ENCODE measurements around the gene TEX26.

TEX26 gene

DNA sequence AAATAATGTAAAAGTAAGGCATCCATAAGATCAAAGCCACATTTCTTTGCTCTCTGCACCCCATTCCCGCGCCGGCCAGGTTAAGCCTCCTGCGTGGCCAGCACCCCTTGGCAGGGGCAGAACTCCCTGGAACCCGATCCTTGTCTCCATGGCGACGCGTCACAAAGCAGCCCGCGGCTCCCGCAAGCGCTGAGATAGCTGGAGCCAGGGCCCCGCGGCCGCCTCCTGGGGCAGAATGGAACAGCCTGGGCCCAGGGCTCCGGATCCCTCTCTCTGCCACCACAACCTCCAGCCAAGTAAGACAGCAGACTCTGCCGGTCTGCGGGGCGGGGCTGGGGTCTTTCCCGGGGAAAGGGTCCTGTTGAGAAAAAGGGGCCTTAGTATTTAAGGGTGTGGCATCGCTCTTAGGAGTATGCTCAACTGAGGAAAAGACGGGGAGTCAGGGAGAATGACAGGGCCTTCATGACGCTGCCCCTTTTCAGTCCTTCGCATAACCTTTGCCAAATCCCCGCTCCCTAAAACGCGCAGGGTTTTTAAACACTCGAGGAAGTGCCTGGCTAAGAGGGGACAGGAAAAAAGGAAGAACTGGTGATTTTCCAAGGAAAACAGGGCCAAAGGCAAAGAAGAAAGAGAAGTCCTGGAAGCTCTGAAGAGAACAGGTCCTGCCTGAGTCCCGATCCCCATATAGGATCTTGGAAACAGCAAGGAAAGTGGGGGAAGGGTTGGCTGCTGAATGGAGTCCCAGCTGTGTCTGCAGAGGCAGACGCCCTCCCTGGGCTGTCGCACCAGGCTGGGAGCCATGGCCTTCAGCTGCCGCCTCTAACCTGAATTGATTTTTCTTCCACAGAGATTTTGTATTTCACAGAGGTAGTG, at the start of gene TEX26:
Gene TEX26, plus strand, starts transcription at position 176 of the 873 bp plus-strand sequence. Its CDS starts 60 bp downstream, at position 236.
- no peak for DNase-seq

DNA sequence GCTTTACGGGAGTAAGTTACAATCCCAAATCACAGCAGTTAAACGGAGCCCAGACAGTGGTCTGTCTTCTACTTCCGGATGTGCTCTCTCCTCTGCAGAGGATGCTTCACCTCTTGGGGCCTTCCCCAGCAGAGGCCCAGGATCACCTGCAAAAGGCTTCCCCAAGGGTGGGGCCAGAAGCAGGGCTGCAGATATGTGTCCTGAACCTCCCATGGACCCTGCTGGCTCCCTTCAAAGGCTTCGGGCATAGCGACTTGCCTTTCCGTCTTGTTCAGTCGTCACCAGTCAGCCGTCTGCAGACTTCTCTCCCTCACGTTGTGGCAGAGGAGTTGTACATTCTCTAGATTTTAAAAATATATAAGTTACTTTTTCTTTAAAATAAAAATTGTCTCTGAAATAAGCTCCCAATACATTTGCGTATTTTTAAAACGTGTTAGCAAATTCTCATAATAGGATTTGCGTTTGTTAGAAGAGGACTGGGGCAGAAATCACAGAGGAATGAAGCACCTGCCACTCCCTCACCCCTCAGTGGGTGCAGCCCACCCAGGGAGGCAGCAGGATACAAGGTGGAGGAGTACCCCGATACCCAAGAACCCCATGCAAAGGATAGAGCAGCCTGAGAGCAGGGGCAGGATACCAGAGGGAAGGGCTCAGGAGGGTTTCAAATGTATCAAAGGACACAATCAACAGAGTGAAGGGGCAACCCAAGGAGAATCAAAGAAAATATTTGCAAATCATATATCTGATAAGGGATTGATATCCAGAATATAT, 49.3 kb upstream of the TEX26 start:
- DNase-seq: no peak

DNA sequence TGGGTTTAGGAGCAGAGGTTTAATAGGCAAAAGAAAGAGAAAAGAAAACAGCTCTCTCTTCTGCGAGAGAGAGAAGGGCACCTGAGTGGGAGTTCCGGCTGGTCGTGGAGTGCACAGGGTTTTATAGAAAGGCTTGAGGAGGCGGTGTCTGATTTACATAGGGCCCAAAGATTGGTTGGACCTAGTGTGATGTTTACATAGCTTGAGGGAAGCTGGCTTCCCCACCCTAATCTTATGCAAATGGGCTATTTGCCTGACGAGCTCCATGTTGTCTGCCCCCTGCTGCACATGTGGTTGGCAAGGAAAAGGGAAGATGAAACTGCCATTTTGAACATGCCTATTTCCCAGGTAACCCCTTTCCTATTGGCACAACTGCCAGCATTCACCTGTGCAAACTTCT, 47.9 kb upstream of the TEX26 start:
- no peak for DNase-seq

DNA sequence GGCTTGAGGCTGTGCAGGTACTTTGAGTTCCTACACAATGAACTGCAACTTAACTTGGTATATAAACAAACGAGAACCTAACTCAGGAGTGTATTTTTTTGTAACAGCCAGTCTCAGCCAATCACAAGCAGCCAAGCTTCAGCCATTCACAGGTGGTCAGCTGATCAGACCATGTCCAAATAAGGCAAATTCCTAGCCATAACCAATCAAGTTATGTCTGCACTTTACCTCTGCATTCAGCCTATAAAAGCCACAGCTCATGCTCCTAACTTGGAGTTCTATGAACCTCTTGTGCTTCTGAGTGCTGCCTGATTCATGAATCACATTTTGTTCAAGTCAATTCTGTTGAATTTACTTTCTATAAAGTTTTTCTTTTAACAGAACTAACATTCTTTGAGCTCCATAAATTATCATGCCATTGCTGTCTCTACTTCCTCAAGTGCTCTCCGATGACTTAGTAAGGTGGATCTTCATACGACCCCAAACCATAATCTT, 43.2 kb upstream of the TEX26 start:
- DNase-seq: no peak

DNA sequence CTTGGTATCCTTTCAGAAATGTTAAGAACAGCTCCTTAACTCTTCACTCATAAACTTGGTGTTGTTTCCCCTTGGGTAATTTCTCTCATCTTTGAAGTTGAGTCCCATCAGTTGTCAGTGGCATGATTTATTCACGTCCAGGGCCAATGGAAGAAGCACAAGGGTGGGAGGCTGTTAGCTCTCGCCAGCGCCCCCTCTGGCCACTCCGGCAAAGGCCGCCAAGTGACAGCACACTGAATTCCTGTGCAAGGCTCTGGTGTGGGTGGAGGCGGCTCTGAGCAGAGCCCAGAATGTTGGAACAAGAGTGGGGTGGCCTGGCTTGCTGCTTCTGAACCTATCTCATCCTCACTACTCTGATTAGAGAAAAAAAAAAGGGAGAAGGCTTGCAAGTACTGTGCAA, 39.5 kb upstream of the TEX26 start:
- no peak for DNase-seq

DNA sequence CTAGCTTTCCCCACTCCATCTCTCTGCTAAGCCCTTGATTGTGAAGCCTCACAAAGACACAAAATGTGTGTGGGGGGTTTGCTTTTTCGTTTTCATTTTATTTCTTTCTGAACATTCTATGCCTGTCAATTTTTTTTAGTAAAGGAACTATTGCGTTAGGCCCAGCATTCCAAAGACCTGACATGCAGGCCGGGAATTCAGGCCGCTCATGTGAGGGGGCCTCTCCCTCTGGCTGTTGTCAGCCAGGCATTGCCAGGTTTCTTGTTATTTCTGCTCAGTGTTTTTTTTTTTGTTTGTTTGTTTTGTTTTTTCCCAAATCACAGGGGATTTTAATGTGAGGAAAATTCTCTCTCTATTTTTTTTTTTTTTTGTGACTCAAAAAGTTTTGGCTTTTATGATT, 36.7 kb upstream of the TEX26 start:
- no peak for DNase-seq

DNA sequence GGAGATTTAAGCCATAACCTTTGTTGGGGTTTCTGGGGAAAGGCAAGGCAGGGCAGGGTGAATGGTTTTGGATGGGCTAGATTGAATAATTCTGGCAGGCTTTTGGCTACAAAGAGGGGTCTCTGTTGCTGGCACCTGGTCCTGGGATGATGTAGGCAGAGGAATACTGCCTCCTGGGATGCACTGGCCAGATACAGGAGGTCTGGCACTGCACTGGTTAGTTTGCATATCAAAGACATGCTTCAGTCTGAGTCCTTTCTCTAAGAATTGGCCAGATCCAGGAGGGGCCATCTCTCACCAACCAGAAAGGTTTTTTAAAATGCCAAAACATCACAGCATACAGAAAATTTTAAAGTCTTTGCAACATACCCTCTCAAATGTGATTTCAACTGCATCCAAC, 34.4 kb upstream of the TEX26 start:
- no peak for DNase-seq

DNA sequence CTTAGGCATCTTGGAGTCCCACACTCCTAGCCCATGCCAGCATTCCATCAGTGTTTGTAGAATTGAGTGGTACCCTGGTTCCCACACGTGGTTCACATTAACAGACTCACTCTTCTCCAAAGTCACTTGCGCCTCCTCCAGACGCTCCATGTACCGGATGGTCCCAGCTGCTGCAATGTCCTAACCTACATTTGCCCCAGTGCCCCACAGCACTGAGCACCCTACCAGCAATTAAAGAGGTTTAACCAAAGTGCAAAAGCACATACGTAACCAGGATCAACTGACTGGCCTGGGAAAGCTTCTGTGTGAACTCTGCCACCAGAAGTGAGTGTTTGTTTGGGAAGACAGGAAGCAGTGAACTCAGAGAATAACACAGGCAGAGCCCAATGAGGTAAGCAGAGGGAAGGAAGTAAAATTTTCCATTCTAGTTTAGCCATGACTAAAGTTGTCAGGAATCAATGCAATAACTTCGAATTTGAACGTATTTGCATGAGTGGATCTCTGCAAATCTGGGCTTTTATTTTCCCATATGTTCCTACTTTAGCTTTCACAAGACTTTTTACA, 33.7 kb upstream of the TEX26 start:
- DNase-seq: no peak

DNA sequence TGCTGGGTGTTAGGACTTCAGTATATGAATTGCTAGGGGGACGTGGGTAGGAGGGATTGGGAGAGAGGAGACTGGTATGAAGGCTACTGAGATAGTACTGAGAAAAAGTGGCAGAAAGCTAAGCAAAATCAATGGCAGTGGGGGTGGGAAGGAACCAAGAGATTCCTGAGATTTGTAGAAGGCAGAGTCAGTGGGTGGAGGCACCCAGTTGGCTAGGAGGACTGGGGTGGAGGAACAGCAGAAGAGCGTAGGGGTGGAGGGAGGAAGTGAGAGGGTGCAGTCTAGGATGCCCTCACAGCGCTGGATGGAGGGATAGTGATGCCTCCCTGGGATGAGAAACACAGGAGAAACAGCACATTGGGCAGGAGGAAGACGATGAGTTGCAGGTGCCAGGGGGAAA, 32.0 kb upstream of the TEX26 start:
- DNase-seq: no peak

DNA sequence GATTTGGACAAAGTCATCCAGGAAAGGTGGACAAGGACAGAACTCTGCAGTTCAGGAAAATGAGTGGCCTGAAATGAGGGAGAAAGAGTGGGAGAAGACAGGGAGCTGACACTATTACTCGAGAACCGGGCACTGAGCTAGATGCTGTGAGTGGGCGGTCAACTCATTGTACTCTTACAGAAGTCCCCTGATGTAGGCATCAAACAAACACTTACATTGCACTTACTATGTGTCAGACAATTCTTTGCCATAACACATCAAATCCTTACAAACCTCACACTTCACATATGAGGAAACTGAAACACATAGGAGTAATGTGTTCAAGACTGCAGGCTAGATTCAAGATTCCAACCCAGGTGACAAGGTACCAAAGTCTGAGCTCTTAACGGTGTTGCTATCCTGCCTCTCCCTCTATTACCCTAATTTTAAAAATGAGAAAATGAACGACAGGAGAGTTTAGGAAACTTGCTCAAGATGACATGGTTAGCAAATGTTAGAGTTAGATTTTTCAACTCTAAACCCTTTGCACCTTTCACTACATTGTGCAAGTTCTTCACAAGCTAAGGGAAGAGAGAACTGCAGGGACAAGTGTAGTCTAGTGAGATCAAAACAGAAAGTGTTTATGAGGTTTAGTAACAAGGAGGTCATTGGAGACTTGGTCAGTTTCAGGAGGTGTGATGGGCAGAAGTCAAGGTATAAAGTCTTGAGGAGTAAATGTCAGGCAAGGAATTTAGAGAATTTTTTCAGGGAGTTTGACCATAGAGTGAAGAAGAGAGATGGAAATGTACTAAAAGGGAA, 31.3 kb upstream of the TEX26 start:
- no peak for DNase-seq

DNA sequence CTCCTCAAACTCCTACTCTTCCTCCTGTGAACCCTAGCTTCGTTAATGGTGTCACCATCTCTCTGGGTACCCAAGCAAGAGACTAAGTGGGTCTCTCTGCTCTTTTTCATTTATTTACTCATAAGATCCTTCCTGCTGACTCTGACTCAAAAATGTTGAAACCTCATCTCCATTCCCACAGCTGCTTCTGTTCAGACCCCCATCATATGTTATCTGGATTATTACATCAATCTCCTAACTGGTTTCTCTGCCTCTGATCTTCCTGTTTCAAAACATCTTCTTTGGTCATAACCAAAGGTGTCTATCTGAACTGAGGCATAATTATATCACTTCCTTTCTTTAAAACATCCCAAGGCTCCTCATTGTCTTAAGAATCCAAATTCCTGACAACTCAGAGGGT, 28.4 kb upstream of the TEX26 start:
- DNase-seq: no peak

DNA sequence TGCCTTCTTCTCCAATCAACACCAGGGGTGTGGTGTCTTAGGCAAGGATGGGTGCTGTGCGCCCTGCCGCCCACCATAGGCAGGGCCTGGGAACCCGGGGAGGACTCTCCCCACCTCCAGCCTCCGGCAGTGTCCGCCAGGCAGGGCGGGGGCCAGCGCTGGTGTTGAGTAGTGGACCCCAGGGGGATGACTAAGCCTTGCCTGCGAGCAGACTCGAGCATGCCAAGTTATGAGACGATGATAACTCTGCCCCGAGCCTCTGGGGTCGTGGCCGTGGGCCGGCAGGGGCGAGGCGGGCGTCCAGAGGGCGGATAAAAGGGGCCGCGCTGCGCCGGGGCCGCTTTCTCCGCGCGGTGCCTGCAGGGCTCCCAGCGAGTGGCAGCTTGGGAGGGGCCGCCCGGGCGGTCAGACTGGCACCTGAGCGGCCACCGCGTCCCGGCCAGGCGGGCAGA, 26.5 kb upstream of the TEX26 start, which contains the start of gene MEDAG:
Gene MEDAG, plus strand, starts transcription at position 340 of the 452 bp plus-strand sequence. CDS start 245 bp downstream, outside the sequence.
- DNase-seq: no peak

DNA sequence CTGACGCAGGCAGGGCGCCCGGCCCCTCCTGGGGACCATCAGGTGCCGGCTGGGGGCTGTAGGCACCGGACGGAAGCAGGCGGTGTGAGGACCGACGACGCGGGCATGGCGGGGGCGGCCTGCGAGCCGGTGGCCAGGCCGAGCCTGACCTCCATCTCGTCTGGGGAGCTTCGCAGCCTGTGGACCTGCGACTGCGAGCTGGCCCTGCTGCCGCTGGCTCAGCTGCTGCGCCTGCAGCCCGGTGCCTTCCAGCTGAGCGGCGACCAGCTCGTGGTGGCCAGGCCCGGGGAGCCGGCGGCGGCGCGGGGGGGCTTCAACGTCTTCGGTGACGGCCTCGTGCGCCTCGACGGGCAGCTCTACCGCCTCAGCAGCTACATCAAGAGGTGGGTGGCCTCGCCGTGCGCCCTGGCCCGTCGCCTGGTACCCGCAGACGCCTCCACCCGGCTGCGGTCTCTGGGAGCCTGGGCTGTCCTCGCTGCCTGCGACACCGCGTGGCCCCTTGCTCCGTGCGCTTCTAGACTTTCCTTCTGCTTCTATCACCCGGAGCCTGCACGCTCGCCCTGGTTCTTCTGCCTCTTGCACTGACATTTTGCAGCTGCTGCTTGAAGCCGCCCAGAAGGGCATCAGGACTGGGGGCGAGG, 25.9 kb upstream of the TEX26 start:
- DNase-seq: no peak

DNA sequence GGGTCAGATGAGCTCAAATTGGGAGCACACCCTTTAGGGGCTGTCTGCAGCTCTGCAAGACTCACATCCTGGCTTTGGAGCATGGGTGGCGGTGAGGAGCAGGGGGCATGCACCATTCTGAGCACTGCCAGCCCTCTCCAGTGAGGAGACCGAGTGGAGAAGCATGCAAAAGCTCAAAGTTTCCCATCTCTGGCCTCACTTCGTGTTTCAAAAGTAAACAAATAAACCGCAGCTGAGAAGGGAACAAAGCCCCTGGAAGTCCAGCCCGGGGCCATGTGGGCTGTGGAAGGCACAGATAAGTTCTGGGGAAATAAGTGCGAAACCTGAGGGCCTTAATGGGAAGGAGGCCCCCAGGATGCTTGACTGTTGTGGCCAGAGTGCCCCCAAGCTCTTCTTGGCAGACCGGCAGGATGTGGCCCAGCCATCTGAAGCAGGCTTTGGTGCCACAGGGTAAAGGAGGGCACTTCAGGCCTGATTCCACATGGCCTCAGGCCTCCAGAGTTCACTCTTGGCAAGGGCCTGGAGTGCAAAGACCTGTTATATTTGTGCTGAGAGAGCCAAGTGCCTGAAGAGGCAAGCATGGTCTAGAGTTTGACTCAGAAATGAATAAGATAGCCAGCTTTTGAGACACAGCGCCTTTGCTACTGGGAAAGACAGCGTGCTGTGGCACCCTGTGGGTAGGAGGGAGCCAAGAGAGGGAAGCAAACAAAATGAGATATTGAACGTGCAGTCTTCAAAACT, 25.2 kb upstream of the TEX26 start:
- DNase-seq: no peak

DNA sequence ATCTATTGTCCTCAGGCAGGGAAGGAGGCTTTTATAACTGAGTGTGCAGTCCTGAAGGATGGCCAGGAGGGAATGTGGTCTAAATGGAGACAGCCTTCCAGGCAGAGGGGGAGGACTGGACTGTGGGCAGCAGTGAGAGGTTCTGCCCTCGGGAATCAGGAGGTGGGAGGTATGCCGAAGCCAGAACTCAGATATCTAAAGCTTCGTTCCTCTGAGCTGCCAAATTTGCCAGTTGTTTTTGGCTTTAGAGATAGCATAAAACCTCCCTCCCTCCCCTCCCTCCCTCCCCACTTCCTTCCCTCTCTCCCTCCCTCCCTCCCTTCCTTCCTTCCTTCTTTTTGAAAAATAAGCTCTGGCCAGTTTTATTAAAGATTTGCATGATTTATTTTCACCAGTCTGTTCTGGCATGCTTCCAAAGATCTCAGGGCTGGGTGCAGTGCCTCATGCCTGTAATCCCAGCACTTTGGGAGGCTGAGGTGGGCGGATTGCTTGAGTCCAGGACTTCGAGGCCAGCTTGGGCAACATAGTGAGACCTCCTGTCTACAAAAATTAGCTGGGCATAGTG, 24.0 kb upstream of the TEX26 start:
- no peak for DNase-seq

DNA sequence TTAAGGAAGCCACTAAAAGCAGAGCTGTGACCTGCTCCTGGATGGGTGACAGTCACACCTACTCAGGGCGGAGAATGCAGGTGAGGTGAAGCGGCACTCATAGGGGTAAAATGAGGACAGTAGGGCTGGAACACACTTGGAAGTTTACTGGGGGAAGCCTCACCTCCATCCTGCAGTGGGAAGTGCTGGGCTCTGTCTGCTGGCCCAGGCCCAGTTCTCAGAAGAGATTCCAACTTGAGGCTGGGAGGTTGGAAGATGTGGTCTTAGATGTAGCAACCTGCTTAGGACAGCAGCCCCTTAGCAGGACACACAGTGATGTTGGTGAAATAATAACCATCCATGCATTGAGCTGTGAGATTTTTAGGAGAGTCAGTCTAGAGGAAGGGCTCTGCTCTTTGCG, 21.8 kb upstream of the TEX26 start:
- no peak for DNase-seq

DNA sequence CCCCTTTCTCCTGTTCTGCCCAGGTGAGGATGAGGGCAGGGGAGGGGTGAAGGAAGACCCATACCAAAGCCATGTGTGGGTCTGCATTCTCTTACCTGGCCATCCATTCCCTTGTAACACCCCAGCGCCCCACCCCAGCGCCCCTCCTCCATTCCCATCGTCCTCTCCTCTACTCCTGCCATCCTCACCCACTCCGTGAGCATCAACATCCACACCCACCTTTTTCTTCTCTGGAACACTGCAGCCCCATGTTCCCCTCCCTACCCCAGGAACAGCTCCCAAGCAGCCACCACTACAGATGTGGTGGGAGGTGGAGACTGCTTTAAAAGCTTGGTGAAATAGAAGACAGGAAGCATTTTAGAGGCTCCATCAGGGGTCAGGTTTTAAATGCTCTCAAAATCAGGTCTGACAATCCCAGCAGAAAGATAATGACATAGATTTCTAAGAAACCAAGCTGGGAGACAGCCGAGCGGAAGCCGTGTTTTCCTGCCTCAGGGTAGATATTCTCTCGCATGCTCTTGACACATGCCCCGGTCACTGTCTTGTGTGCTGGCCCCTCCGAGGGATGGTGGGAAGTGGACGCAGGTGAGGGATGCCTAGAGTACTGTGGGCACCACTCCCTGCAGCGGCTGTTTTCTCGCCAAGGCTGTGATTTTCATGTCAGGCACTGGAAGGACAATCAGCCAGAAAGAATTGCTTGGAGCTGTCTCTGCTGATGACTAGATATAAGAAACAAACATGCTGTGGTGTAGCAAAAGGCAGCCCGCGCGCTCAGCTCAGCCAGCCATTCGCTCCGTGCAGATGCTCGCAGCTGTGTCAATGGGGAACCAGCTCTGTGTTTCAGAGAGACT, 16.5 kb upstream of the TEX26 start:
- no peak for DNase-seq

DNA sequence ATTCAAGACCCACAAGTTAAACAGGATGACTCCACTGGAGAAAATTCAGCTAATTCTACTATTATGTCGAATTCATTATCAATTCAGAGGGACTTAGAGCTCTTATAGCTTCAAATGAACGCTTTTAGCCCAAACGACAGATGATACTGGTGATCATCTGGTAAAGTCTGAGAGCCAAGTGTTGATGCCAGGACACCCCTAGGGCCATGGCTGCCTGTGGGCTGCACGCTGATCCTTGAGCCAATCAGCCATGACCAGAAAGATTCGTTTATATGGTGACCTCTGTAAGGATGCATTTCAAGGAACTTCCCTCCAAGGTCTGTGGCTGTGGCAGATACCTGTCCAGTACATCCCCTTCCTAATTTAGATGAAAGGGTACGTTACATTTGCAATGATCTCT, 15.5 kb upstream of the TEX26 start:
- no peak for DNase-seq

DNA sequence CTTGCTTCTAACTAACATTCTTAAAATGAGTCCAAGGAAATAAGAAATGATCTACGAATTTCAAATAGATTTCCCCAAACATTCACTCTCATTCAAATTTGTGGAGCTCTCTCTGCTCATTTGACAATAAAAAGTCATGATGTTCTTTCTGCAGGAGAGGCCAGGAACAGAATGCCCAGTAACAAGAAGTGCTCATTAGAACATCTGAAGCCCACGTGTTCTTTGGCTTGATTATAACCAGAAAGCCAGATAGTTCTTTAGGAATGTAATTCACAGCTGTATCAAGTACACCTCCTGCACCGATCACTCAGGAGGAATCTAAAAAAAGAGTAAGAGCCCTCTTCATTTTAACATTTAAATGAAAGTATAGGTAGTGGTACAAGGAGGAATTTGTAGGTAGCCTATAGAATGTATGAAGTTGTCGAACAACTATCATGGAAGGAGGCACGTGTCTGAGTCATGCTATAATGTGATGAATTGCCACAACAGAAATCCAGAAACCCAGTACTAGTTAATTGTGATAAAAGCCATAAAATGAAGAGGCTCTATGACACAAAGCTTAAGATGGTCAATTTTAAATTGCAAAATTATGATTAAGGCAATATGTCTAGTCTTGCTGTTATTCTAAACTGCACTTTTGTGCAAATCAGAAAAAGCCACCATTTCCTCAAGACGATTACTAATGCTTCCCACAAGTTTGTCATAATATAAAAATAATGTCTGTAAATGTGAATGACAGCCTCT, 13.6 kb upstream of the TEX26 start:
- DNase-seq: no peak

Data from NCI-H2081 treated with DMSO at 0.1 percent for 48 hours (cell line).